ENCODE measurements around the gene SAMD13.
A peak's percentile ranks its signal among the peaks of the same experiment; 100 is the strongest.

The SAMD13 gene, protein sequence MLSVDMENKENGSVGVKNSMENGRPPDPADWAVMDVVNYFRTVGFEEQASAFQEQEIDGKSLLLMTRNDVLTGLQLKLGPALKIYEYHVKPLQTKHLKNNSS

DNA sequence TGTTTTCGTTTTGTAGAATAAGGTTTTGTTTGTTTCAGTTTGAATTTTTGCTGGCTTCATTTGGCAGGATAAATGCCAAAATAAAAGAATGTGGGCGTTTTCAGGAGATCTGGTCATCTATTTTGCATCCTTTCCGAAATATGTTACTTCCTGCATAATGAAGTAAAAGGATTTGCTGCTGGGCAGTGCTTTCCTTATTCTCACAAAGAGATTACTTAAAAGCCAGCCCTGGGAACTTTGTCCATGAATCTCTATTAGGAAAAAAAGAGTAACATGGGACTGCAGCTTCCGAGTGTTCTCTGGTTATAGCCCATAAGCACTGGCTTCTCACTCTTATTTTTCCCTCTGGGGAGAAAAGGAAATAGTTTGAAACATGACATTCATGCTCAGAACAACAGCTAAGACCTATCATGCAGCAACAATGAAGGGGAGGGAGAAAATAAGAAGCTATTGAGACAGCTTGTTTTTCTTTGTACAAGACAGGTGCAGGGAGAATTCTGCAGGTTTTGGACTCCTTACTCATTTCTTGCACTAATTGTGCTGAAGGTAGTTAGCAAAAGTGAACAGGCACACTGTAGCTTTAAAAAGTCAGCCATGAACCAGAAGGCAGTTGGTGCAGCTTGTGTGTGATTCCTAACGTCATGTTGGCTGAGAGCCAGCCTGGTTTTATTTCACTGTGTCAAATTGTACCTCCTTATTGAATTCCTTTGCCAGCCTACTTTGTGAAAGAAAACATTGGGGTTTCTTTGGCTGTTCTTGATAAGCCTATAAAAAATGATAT, at the start of gene SAMD13:
SAMD13 (plus strand) TSS at position 705 of the 781 bp plus-strand sequence. CDS start 1,527 bp downstream, outside the sequence.
- peak; percentile 54 for DNase-seq

DNA sequence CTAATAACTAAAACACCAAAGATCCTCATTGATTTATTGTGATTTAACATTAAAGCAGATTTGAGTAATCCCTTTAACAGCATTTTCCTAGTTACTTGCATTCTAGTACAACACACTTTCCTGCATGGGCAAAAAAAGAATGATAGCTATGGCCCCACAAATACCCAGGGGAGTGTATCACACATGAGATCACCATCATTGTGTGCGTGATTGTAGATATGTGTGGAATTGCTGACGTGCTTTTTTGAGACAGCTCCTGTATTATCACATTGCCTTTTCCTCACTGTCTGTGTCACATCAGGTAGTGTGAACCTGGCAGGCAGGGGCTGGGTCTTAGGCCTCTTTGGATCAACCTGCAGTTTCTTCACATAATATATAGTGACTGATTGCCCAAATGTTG, 48.5 kb upstream of the SAMD13 start:
- DNase-seq: no peak

DNA sequence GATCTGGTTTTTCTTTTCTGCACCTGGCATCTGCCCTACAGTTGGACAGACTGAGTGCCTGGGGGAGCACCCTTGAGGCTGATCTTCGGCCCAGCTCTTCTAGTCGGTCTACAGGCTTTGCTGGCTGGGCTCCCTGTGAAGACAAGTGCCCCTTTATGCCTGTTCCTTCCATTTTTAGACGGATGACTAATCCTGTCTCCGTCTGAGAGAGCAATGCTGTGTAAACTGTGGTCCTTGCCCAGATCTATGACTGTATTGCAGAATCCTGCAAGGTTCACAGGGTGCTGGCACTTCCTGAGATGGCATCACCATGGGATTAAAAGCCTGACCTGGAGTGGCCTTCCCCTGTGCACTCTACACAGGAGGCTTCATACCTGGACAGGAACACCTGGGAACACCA, 47.6 kb upstream of the SAMD13 start:
- no peak for DNase-seq

DNA sequence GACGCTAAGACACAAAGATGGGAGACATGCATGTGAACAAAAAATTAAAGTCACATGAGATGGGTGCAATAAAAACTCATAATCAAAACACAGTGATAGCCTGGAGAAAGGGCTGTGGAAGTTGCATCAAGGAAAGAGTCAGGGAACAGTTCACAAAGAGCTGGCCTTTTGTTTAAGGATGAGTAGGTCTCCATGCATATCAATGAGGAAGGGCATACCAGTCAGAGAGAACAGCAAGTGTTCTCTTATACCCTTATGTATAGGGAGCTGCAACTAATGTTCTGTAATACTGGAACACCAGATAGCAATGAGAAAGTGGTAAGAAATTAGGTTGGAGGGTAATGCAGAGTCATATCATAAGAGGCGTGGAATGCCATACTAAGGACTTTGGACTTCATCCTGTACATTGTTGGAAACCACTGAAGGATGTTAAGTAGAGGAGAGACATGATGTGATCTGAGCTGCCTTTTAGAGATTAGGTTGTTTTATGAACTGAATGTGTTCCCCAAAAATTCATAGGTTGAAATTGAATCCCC, 46.7 kb upstream of the SAMD13 start:
- no peak for DNase-seq

DNA sequence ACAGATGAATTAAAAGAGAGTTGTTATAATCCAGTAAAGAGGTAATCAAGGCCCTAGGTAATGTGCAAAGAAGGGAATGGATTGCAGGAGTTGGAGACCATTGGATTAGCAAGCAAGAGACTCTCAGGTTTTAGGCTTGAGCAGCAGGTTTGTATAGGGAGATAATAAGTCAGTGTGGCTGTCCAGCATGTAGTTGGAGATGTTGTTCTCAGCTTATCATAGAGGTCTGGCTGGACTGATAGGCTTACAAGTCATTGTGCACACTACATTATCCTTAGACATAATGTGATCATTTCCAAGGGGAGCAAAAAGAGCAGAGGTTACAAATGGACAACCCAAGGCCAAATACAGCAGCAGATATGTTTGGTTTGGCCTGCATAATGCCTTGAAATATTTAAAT, 45.9 kb upstream of the SAMD13 start:
- DNase-seq: no peak

DNA sequence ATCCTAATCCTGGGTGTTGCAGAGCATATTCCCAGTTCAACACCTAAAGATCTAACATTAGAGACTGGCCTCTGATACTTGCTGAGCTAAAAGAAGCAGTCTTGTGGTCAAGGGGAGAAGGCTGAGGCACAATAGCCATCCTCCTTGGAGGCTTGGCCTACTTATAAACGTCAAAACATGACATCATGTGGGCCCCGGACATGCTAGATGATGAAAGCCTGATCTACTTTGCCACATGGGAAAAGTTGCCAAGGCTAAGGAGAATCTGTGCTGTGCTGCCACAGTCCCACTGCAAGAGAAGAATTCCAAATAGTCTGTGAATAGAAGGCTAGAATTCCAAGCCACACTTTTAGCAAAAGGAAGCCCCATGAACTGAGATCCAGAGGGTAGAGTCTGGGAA, 43.9 kb upstream of the SAMD13 start:
- no peak for DNase-seq

DNA sequence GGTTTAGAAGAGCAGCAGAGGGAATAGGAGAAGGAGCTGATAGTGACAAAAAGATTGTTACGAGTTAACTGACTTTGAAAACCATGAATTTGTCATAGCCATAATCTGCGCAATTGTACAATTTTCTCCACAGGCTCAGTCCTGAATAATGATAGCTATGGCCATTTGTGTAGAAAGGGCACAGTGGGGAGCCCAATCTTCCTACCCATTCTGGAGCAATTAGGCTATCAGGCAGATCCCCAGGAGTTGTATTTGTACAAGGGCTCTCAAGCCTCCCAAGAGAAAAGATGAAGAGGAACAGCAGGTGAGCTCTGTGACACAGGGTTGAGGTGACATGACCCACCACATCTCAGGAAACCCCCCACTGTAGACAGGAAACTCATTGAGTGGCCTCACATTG, 42.1 kb upstream of the SAMD13 start:
- no peak for DNase-seq

DNA sequence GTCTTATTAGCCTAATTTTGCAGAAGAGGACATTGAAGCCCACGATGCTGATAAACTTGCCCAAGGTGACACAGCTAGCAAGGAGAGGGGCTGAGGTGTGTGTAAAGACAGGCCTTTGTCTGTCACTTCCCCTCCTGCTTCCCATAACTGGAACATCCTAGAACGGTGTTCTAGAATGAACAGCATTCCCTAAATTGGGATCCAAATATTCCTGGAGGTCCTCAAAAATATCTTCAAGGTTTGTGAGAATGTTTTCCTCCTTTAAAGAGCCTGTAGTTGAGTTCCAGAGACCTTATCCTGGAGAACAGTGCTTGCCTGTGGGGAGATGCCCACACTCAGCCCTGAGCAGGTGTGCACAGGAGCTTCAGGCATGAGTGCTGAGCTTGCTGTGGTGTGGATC, 41.5 kb upstream of the SAMD13 start:
- no peak for DNase-seq

DNA sequence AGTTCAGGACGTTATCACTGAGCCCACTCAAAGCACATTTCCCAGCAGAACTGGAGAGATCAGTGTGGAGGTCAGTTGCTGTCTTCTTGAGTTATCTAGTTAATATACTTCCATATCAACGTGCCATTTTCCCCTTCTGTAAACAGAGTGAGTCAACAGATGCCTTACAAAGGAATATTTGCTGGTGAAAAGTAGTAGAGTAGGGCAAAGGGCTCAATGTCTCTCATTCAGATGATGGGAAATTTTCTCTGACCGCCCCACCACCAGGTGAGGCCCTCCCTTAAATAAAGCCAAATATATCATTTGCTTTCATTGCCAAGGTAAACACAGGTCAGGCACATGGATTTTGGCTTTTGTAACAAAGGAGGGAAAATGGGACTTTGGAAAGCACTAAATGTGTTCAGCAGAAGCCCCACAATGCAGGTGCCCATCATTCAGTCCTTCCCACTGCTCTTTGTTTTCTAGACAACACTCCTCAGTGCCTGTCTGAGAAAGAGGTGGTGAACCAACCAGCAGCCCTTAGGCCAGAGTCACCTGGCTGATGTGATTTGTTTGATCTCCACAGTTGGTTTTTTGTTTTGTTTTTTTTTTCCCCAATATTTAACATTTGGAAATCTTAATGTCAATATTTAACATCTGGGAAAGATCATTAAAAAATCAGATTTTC, 40.5 kb upstream of the SAMD13 start:
- no peak for DNase-seq

DNA sequence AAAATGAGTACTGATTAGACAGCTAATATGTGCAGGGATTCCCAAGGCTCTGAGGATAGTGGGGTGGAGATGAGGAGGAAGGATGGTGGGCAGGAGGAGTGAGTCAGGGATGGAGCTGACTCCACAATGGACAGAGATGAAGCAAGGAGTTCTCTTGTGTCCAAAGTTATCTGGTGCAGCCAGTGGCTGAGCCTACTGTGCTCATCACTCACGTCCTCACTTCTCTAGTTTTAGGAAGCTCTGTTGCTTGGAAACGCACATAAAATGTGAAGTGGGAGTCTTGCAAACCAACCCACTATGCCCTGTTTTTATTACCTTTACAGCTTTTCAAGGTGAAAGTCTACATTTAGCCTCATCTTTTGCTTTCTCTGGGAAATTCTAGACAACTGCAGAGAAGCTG, 36.5 kb upstream of the SAMD13 start:
- no peak for DNase-seq

DNA sequence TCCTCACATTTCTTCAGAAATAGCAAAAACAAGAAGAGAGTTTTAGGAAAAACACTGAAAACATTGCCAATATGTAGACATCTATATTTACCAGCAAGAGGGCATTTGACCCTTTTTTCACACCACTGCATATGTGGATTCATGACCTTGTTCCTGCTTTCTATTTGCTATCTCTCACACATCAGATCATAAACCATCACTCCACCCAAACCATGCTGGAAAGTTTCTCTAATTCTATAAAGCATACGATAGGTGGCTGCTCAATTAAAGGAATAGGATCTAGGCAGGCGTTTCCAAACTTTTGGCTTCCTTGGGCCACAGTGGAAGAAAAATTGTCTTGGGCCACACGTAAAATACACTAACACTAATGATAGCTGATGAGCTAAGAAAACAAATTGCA, 35.6 kb upstream of the SAMD13 start:
- no peak for DNase-seq

DNA sequence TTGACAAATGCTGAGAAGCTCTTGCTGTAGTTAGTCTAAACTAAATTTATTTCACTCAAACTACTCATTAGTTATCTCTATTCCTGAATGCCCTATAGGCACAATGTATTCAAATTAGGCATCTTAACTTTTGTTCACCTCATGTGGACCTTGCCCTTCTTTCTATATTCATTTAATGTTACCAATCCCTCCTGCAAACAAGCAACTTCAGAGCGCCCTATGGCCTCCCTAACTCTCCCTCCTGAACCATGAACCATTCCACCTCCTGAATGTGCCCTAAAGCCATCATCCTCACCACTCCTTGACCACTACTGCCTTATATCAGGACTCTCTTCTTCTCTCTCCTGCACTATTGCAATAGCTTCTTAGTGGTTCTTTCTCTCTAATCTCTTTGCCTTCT, 34.8 kb upstream of the SAMD13 start:
- no peak for DNase-seq

DNA sequence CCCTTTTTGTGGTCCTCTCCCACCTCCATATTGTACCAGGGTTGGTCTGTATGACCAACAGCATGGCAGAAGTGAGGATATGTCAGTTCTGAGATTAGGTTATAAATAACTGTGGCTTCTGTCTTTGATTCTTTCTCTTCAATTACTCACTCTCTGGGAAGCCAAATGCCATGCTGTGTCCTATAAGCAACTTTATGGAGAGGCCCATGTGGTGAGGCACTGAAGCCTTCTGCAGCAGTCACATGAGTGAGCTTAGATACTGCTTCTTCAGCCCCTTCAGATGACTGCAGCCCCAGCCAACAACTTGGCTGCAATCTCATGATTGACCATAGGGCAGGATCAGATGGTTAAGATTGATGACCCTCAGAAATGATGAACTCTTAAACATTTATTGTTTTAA, 34.0 kb upstream of the SAMD13 start:
- DNase-seq: no peak

DNA sequence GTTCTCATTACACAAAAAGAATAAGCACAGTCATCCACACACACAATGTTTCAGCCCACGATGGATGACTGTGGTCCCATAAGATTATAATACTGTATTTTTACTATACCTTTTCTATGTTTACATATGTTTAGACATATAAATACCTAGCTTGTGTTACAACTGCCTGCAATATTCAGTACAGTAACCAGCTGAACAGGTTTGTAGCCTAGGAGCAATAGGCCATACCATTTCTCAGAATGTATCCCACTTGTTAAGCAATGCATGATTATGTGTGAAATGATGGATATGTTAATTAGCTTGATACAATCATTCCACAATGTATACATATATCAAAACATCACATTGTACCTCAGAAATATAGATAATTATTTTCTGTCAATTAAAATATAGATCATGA, 33.2 kb upstream of the SAMD13 start:
- no peak for DNase-seq

DNA sequence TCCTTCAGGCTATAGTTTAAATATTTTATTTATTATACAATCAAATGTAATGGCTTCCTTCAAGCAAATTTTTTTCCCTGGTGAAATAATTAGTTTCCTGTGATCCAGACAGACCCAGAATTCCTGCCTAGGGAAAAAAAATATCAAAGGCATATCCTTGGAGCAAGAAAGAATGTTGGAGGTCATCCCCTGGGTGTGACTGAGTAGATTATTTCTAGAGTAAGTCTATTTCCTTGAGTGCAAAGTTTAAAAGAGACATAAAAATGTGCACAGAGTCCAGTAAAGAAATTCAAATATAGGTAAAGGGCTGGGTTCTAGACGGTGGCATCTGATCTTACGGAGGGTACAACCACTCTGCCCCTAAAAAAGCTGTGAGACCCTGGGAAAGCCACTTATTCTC, 32.2 kb upstream of the SAMD13 start:
- DNase-seq: no peak

DNA sequence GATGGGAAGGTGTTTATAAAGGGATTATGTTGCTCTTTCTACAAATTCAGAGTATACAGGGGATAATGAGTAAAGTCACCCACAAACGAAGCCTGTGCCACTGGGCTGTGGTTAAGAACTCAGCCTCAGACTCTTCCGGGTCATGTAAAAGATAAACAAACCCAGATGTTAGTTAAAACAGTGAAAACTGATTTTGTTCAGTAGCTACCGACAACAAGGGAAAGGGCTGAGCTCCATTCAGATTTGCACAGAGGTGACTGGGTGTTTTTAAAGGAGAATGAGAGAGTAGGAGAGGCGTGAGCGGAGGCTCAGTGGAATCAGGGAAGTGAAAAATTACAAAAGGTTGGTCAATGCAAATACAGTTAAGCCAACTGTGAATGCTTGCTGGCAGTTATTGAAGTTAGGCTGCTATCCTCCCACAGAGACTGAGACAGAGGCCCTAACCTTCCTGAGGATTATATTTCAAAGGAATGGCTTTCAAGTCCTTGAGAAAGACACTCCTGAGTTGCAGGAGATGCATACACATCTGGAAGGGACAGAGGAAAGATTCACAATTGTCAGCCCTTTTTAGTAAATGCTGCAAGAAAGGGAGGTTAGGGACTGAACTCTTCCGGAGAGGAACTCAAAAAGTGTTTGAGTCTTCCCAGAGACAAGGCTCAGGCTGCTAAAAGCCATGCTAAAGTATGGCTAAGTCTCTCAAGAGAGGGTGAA, 29.9 kb upstream of the SAMD13 start:
- no peak for DNase-seq

DNA sequence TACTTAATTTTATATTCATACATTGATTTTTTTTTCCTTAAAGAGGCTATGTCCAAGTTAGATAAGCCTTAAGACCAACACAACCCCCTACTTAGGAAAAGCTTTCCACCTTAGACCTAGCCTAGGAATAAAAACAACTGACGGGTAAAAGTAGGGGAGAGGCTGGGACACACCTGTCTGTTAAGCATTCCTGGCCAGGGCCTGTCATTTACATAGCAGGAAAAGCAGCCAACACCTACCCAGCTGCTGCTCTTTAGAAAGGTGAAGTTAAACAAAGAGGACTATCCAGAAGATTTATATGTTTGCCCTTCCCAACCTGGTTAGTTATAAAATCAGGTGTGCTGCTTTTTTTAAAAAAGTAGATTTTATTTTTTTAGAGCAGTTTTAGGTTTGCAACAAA, 29.1 kb upstream of the SAMD13 start:
- DNase-seq: no peak

DNA sequence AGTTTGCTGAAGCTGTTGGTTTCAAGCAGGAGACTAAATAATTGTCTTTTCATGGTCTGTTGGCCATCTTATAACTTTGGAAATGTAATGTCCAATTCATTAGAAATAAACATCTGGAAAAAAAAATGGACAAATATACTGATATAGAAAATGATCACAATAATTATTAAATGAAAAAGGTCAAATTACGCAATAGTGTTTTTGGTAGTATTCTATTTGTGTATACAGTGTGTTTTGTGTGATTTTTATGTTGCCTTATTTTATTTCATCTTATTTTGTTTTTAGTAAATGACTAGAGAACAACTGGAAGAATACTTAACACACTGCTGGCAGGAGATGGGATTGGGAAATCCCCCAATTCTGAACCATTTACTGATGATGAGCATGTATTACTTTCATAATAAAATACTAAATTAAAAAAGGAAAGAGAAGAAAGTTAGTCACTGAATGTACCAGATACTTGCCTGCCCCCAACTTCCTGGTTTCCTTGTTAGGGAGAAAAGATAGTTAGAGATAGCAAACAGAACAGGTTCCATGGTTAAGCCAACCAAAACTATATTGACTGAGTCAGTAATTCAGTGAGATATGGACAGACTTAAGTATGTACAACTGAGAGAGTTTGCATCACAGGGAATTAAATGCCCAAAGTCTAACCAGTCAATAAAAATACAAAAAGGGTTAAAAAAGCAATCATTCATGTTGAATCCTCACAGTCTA, 24.0 kb upstream of the SAMD13 start:
- DNase-seq: no peak

DNA sequence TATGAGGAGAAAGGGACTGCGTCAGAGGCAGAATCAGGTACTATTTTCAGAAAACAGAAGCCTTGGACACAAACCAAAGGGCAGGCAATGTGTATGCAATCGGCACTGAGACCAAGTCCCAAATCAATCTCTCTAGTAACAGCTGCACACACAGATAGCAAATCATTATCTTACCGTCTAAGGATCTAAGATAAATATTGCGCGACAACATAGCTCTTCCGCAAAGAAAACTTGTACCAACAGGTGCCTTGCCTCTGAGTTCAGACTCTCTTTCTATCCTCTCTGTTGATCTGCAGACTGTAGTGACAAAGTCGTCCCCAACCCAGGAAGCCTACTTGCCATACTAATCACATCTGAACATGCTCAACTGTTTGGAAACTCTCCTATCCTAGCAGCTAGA, 22.6 kb upstream of the SAMD13 start:
- no peak for DNase-seq

DNA sequence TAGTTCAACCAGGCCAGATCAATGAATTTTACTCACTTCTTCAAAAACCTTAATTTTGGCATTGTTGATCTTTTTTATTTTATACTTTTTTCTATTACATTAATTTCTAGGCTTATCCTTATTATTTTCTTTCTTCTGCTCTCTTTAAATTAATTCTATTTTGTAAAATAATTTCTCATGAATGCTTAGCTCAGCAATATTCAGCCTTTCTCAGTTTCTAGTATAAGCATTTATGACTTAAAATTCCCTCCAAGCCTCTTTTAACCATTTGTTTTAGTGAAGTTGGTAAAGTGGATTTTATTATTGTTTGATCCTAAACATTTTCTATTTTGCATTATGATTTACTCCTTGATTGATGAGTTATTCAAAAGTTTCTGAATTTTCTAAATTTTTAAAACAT, 20.6 kb upstream of the SAMD13 start:
- DNase-seq: no peak

DNA sequence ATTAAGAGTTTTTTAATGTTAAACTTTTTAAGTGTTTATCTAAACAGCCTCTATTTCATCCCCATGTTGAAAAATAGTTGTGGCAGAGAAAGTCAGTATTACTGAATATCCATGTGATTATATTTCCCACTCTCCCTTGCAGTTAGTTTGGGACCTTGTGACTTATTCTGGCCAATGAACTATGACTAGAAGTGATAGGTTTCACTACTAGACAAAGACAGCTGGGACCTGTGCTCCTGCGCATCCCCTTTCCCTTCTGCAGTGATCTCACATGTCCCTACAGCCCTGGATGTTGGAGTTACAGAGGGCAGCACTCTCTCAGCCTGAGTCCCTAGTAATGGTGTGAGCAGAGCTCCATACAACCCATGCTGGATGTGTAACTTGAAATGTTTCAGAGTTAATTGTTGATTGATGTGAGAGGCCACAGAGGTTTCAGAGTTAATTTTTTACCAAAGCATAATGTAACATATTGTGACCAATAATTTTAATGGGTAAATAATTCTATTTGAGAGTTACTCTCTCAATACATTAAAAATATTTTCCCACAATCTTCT, 18.7 kb upstream of the SAMD13 start:
- no peak for DNase-seq

DNA sequence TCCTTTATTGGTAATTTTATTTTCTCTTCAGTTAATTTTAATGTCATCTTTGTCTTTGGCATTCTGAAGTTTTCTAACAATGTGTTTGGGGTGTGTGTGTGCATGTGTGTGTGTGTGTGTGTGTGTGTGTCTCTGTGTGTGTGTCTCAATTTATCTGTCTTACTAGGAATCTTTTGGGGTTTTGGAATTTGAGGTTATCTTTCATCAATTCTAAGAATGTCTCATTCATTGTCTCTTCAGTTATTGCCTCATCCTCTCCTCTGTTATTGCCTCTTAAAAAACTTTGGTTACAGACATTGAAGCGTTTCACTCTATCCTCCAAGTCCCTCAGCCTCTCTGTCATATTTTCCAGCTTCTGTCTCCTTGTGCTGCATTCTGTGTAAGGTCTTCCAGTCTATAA, 18.1 kb upstream of the SAMD13 start:
- no peak for DNase-seq

DNA sequence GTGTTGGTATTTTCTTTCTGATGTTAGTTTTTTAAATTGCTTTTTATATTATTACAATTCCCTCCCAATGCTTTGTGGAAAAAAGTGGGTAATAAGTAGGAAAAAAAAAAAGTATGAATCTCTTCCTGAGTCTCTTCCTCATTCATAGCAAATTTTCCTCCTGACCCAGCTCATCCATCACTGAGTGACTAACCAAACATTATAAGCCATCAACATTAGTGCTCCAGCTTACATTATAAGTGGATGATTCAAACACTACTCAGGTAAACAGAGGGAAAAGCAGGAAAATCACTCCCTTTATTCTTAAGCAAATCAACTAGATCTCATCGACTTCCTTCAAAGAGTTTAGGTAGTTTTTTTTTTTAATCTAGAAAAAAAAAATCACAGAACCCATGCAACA, 15.4 kb upstream of the SAMD13 start:
- no peak for DNase-seq
